Natural killer cell (primary cell): ENCODE measurements around the gene TMC8. TPM values are rescaled to one million over a fixed set of nuclear protein-coding genes. Genes with fewer than 3 reads are reported as not detected.

Experiments
- ATAC-seq, 3 donors: fragments of 150-1000 bp in 2 of 3; fragments of 200-7000 bp in 1 of 3; cut with Tn5 transposase; 1 replicate in 1 of 3; 2 replicates in 2 of 3; pipeline ENCODE4 v1.10.0; 2021; ENCODE audit warnings: mild to moderate bottlenecking in 2 of 3, moderate library complexity in 2 of 3
- DNase-seq, 2 donors: peaks; one replicate each; pipeline versions ENCODE4 v3.0.0 to v3.0.0-alpha.2; 2013 to 2021; ENCODE audit warnings: mixed read lengths in 1 of 2
- H3K27ac ChIP-seq: one replicate; pipeline ENCODE4 v1.5.1; 2013; ENCODE audit warnings: mild to moderate bottlenecking, low read length
- H3K27me3 ChIP-seq: one replicate; pipeline ENCODE4 v1.6.1; 2013; ENCODE audit warnings: low read length; ENCODE audit not compliant: control insufficient read depth, insufficient read depth
- H3K36me3 ChIP-seq: one replicate; pipeline ENCODE4 v1.6.1; 2013; ENCODE audit warnings: low read length; ENCODE audit not compliant: control insufficient read depth, insufficient read depth
- H3K4me1 ChIP-seq: one replicate; pipeline ENCODE4 v1.6.1; 2013; ENCODE audit warnings: low read length; ENCODE audit not compliant: control insufficient read depth, insufficient read depth
- H3K4me3 ChIP-seq: one replicate; pipeline ENCODE4 v1.5.1; 2013; ENCODE audit warnings: low read length
- H3K9me3 ChIP-seq: one replicate; pipeline ENCODE4 v1.6.1; 2013; ENCODE audit warnings: low read length; ENCODE audit not compliant: control insufficient read depth, insufficient read depth
- H3K27ac Mint-ChIP-seq, 2 donors: one replicate each; pipeline ENCODE4 v1.8.0; 2022; ENCODE audit warnings: mild to moderate bottlenecking in 2 of 2, mixed read lengths in 2 of 2, moderate library complexity in 1 of 2
- H3K27me3 Mint-ChIP-seq, 2 donors: one replicate each; pipeline ENCODE4 v1.8.0; 2022; ENCODE audit warnings: low read depth in 2 of 2, mixed read lengths in 2 of 2
- H3K36me3 Mint-ChIP-seq: one replicate; pipeline ENCODE4 v1.8.0; 2022; ENCODE audit warnings: mixed read lengths
- H3K4me1 Mint-ChIP-seq, 2 donors: one replicate each; pipeline ENCODE4 v1.8.0; 2022; ENCODE audit warnings: mixed read lengths in 2 of 2
- H3K4me3 Mint-ChIP-seq: one replicate; pipeline ENCODE4 v1.8.0; 2022; ENCODE audit warnings: mild to moderate bottlenecking, moderate library complexity, mixed read lengths
- H3K9me3 Mint-ChIP-seq, 2 donors: one replicate each; pipeline ENCODE4 v1.8.0; 2022; ENCODE audit warnings: mixed read lengths in 2 of 2
- WGBS: methylation state at CpG from one replicate; pipeline ENCODE4 v1.1.7; 2013; ENCODE audit warnings: missing lambda C conversion rate; ENCODE audit not compliant: insufficient coverage; 5-methylcytosine and 5-hydroxymethylcytosine counted together
- intact Hi-C: fragments of 100-400 bp; cut with micrococcal nuclease; formaldehyde crosslinking; loops from one replicate; pipeline ENCODE4 v1.14.2; 2022
- total RNA-seq, 4 donors: library from RNA; stranded (reverse); fragments of 120-200 nt in 1 of 4; gene quantifications; one replicate each; pipeline versions ENCODE4 v1.2.3 to v1.2.4, GENCODE V29; 2013 to 2022
- TF ChIP-seq, protein P1 (sequence below): fragments of 200-600 bp; IDR thresholded peaks from one replicate; pipeline ENCODE4 v1.8.0; 2022; ENCODE audit warnings: antibody characterized with exemption

Gene TMC8
- total RNA-seq, 3 donors from 2014 or later (not counting 1 experiment from before 2014, with no cell fraction given), result 401 to 551 (median 435) TPM

DNA sequence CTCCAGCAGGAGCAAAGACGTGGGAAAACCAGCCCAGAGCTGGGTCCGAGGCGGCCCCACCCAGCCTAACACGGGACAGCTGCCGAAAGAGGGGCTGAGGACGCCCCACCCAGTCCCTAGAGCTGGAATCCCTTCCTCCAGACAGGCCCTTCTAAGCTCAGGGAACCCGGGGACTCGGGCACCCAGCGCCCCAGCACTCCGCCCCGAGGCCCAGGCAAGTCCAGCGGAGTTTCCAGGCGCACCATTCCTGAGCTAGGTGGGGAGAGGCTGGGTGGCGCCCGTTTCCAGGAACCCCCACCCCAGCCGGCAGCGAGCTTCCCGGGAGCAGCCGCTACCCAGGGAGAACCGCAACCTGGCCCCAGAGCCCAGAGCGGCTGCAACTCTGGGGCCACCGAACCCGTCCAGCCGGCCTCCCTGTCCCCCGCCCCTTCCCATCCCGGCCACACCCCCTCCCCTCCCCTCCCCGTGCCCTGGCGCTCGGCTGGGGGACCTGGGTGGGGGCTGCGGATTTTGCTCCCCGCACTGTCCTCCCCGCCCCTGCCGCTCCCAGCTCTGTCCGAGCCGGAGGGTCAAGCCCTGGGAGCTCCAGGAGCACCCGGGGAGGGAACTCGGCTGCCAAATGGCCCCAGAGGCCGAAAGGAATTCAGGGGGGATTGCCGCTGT is 2.6 kb upstream of the TMC8 start:
- ATAC-seq (no peak), DNase-seq (peak in 1 of 2 donors; percentile 46)
- no peaks in the 10 kb centered on the region for H3K27me3 Mint-ChIP-seq
- H3K9me3 ChIP-seq, result no peaks in the 10 kb centered on the region
- no peaks in the 10 kb centered on the region for H3K27me3 ChIP-seq
- H3K9me3 Mint-ChIP-seq, result no peaks in the 10 kb centered on the region
- H3K36me3 ChIP-seq, result peaks cover 50% of the 10 kb centered on the region
- intact Hi-C loops, result no loop called here
- TF ChIP-seq, protein P1, sequence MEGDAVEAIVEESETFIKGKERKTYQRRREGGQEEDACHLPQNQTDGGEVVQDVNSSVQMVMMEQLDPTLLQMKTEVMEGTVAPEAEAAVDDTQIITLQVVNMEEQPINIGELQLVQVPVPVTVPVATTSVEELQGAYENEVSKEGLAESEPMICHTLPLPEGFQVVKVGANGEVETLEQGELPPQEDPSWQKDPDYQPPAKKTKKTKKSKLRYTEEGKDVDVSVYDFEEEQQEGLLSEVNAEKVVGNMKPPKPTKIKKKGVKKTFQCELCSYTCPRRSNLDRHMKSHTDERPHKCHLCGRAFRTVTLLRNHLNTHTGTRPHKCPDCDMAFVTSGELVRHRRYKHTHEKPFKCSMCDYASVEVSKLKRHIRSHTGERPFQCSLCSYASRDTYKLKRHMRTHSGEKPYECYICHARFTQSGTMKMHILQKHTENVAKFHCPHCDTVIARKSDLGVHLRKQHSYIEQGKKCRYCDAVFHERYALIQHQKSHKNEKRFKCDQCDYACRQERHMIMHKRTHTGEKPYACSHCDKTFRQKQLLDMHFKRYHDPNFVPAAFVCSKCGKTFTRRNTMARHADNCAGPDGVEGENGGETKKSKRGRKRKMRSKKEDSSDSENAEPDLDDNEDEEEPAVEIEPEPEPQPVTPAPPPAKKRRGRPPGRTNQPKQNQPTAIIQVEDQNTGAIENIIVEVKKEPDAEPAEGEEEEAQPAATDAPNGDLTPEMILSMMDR, result no peak
- no peaks in the 10 kb centered on the region for H3K36me3 Mint-ChIP-seq
- peaks cover 83% of the 10 kb centered on the region for H3K4me1 ChIP-seq
- peak overlapping the region; percentile 92 for H3K4me3 Mint-ChIP-seq
- H3K4me3 ChIP-seq, result peak overlapping the region; percentile 91
- WGBS, result under 1% methylated on average over 35 of the region's 39 CpGs
- peak overlapping the region; percentile 81 to 87 for H3K27ac Mint-ChIP-seq
- H3K4me1 Mint-ChIP-seq, result peaks cover 41 to 66% of the 10 kb centered on the region in 2 donors
- H3K27ac ChIP-seq, result peak overlapping the region; percentile 45

DNA sequence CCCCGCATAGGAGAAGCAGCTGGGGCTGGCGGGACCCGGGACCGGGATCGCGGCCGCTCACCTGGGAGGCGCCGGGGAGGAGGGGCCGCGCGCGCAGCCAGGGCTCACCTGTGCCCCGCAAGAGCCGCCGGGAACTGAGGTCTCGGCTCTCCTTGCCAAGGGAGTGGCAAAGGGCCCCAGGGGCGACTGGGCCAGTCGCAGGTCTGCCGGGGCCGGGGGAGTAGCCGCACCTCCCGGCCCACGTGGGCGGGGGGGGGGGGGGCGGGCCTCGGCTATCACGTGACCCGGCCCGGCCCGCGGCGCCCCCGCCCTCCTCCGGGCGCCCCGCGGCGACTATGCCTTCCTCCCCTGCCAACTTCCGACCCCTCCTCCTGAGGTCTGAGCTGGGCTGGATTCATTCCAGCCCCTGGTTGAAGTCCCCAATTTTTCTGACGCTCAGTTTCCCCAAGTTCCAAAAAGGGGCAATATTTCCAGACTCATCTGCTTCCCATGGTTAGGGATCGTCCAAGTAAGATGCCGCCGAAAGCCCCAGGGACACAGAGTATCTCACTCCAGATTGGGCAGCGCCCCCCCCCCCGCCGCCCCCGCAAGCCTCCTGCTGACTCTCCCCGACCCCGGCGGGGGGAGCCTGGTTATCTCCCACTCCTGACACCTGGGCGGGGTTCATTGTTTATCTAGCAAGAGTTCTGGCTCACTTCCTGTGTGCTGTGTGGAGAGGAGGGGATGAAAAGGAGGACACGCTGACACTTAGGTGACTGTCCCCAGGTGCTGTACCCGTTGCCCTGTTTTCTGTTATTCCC is 1.8 kb upstream of the TMC8 start, which contains the start of gene TMC6:
TMC6 (minus strand) TSS at position 205 of the 800 bp plus-strand sequence. CDS start 1,923 bp downstream, outside the sequence.
- peak within 1 kb of the TSS; percentile 93 for H3K4me3 Mint-ChIP-seq
- H3K4me1 Mint-ChIP-seq, result peaks cover 42 to 66% of the 10 kb centered on the region in 2 donors
- ATAC-seq, result peak; percentile 24 to 48 (median 47)
- DNase-seq, result peak; percentile 62 to 87
- H3K27me3 ChIP-seq, result no peaks in the 10 kb centered on the region
- no peaks in the 10 kb centered on the region for H3K36me3 Mint-ChIP-seq
- WGBS, result under 1% methylated on average over 53 of the region's 54 CpGs
- TF ChIP-seq, protein P1, result no peak
- no peaks in the 10 kb centered on the region for H3K9me3 Mint-ChIP-seq
- intact Hi-C loops, result no loop called here
- no peaks in the 10 kb centered on the region for H3K27me3 Mint-ChIP-seq
- peak within 1 kb of the TSS; percentile 88 to 99 for H3K27ac Mint-ChIP-seq
- H3K9me3 ChIP-seq, result no peaks in the 10 kb centered on the region
- H3K36me3 ChIP-seq, result peaks cover 50% of the 10 kb centered on the region
- peak within 1 kb of the TSS; percentile 91 for H3K4me3 ChIP-seq
- peak within 1 kb of the TSS; percentile 74 for H3K27ac ChIP-seq
- peaks cover 83% of the 10 kb centered on the region for H3K4me1 ChIP-seq

DNA sequence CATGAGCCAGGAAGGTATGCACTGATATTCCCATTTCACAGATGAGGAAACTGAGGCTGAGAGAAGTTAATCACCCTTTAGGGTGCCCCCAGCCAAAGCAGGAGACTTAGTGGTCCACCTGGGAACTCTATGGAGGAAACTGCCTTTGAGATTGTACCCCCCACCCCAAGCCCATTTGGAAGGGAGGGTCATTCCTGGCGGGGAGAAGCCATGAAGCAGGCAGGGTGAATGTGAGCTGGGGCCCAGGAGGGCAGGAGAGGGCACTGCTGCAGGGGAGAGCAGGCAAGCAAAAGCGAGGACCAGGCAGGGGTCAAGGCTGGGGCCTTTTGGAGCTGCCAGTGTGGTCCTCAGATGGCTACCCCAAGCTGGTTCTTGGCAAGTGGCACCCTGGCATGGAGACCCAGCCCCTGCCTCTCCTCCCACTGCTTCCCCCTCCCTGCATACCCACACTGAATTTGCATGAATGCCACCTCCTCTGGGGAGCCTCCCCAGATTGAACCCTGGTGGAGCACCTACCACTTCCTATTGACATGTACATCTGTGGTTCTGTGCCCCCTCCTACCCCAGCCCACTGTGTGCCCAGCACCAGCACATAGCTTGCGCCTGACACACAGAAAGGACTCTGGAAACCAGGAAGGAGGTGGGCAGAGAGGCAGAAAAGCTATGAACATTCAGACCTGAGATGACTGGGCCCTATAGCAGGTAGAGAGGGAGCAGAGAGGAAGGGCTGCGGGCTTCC is 1.1 kb upstream of the TMC8 start:
- H3K4me1 Mint-ChIP-seq, result peaks cover 45 to 66% of the 10 kb centered on the region in 2 donors
- Histone ChIP-seq H3K9me3 (no peaks in the 10 kb centered on the region), H3K36me3 (peaks cover 51% of the 10 kb centered on the region), H3K27ac (peak overlapping the region; percentile 74), H3K27me3 (no peaks in the 10 kb centered on the region), H3K4me3 (peak overlapping the region; percentile 71), H3K4me1 (peaks cover 83% of the 10 kb centered on the region)
- no peaks in the 10 kb centered on the region for H3K36me3 Mint-ChIP-seq
- H3K9me3 Mint-ChIP-seq, result no peaks in the 10 kb centered on the region
- WGBS, result 19% methylated on average over 4 of the region's 4 CpGs
- DNase-seq, result peak in 1 of 2 donors; percentile 70
- H3K4me3 Mint-ChIP-seq, result peak overlapping the region; percentile 93
- no peaks in the 10 kb centered on the region for H3K27me3 Mint-ChIP-seq
- TF ChIP-seq, protein P1, result no peak
- no peak for ATAC-seq
- intact Hi-C loops, result loop anchor here (1.0 to 5.0 kb wide), 2 partner anchors 8 to 1673 kb away; no protein-coding TSS in a partner anchor
- H3K27ac Mint-ChIP-seq, result peak overlapping the region; percentile 88 to 99
